Fibroblast of pulmonary artery (primary cell): Measurements from ENCODE around the gene RAB31.

Source experiments
- DNase-seq: peaks from one replicate; pipeline ENCODE4 v3.0.0-alpha.2; 2010; ENCODE audit warnings: low read depth
- H3K4me3 ChIP-seq: replicated peaks from 2 replicates; pipeline ENCODE4 v1.5.1; 2011; ENCODE audit warnings: low read depth, mild to moderate bottlenecking, control low read depth, low read length, moderate library complexity
- CTCF ChIP-seq: IDR thresholded peaks from 2 replicates; pipeline ENCODE4 v1.5.1; 2011; ENCODE audit warnings: mild to moderate bottlenecking, control low read depth, low read length, inconsistent platforms; ENCODE audit errors: missing control alignments

The RAB31 gene

GRCh38 chr18:9788860-9789259 is 80.8 kb downstream of the RAB31 start:
- no peak for DNase-seq
- no peak overlapping the region for H3K4me3 ChIP-seq
- TF ChIP-seq CTCF: no peak

- no peak overlapping the region for H3K4me3 ChIP-seq
- DNase-seq: peak; percentile 33
- no peak for TF ChIP-seq CTCF
Measured at GRCh38 chr18:9790261-9790660, 82.2 kb downstream of the RAB31 start.

- no peak for TF ChIP-seq CTCF
- no peak for DNase-seq
- H3K4me3 ChIP-seq: no peak overlapping the region
Measured at GRCh38 chr18:9791991-9792390, 83.9 kb downstream of the RAB31 start.

- H3K4me3 ChIP-seq: no peak overlapping the region
- TF ChIP-seq CTCF: peak; percentile 44
- no peak for DNase-seq
Measured at GRCh38 chr18:9792565-9793245, 84.6 kb downstream of the RAB31 start.

- no peak for DNase-seq
- TF ChIP-seq CTCF: no peak
- no peak overlapping the region for H3K4me3 ChIP-seq
Measured at GRCh38 chr18:9796011-9796410, 87.9 kb downstream of the RAB31 start.

- no peak overlapping the region for H3K4me3 ChIP-seq
- no peak for TF ChIP-seq CTCF
- no peak for DNase-seq
Measured at GRCh38 chr18:9796935-9797549, 88.9 kb downstream of the RAB31 start.
